Effector memory CD4-positive, alpha-beta T cell (primary cell): ENCODE results near the gene RASD2.

Experiments
- DNase-seq, 3 donors: peaks; one replicate each; pipeline ENCODE4 v3.0.0-alpha.2; 2020
- H3K27ac ChIP-seq: 2 replicates; pipeline ENCODE4 v1.7.0; 2013; ENCODE audit warnings: mild to moderate bottlenecking, low read length, moderate library complexity; ENCODE audit not compliant: insufficient read depth, poor library complexity, severe bottlenecking
- H3K27me3 ChIP-seq: replicated peaks from 2 replicates; pipeline ENCODE4 v1.7.0; 2013; ENCODE audit warnings: mild to moderate bottlenecking, low read length; ENCODE audit not compliant: insufficient read depth, control insufficient read depth, poor library complexity, severe bottlenecking
- H3K36me3 ChIP-seq: 2 replicates; pipeline ENCODE4 v1.7.0; 2013; ENCODE audit warnings: mild to moderate bottlenecking, low read length, moderate library complexity; ENCODE audit not compliant: control insufficient read depth, insufficient read depth
- H3K4me1 ChIP-seq: 2 replicates; pipeline ENCODE4 v1.7.0; 2013; ENCODE audit warnings: low read length, mild to moderate bottlenecking; ENCODE audit not compliant: control insufficient read depth, insufficient read depth, poor library complexity, severe bottlenecking
- H3K4me3 ChIP-seq: 2 replicates; pipeline ENCODE4 v1.7.0; 2013; ENCODE audit warnings: low read length, low read depth, mild to moderate bottlenecking; ENCODE audit not compliant: insufficient read depth, poor library complexity, severe bottlenecking
- H3K9me3 ChIP-seq: 2 replicates; pipeline ENCODE4 v1.7.0; 2013; ENCODE audit warnings: mild to moderate bottlenecking, low read length, moderate library complexity; ENCODE audit not compliant: control insufficient read depth

RASD2 gene

GRCh38 chr22:35517769-35518530 is 22.7 kb upstream of the RASD2 start:
- H3K4me3 ChIP-seq = no peak overlapping the region
- no peak overlapping the region for H3K27ac ChIP-seq
- H3K9me3 ChIP-seq = no peaks in the 10 kb centered on the region
- no peak for DNase-seq
- H3K27me3 ChIP-seq = peaks cover 8% of the 10 kb centered on the region
- H3K4me1 ChIP-seq = no peaks in the 10 kb centered on the region
- H3K36me3 ChIP-seq = no peaks in the 10 kb centered on the region

GRCh38 chr22:35518811-35519210 is 21.8 kb upstream of the RASD2 start:
- no peaks in the 10 kb centered on the region for H3K4me1 ChIP-seq
- peaks cover 8% of the 10 kb centered on the region for H3K27me3 ChIP-seq
- no peak overlapping the region for H3K4me3 ChIP-seq
- DNase-seq = no peak
- no peak overlapping the region for H3K27ac ChIP-seq
- no peaks in the 10 kb centered on the region for H3K36me3 ChIP-seq
- no peaks in the 10 kb centered on the region for H3K9me3 ChIP-seq

GRCh38 chr22:35519306-35520000 is 21.2 kb upstream of the RASD2 start:
- Histone ChIP-seq H3K4me1 (no peaks in the 10 kb centered on the region), H3K4me3 (no peak overlapping the region), H3K9me3 (no peaks in the 10 kb centered on the region), H3K36me3 (no peaks in the 10 kb centered on the region), H3K27ac (no peak overlapping the region), H3K27me3 (peaks cover 8% of the 10 kb centered on the region)
- DNase-seq = no peak

- no peak overlapping the region for H3K4me3 ChIP-seq
- H3K4me1 ChIP-seq = no peaks in the 10 kb centered on the region
- no peaks in the 10 kb centered on the region for H3K9me3 ChIP-seq
- H3K27me3 ChIP-seq = peaks cover 8% of the 10 kb centered on the region
- no peaks in the 10 kb centered on the region for H3K36me3 ChIP-seq
- DNase-seq = no peak
- H3K27ac ChIP-seq = no peak overlapping the region
Measured at GRCh38 chr22:35521358-35522224, 19.0 kb upstream of the RASD2 start.

- Histone ChIP-seq H3K9me3 (no peaks in the 10 kb centered on the region), H3K4me3 (no peak overlapping the region), H3K4me1 (no peaks in the 10 kb centered on the region), H3K27ac (no peak overlapping the region), H3K27me3 (peaks cover 8% of the 10 kb centered on the region), H3K36me3 (no peaks in the 10 kb centered on the region)
- DNase-seq = no peak
Measured at GRCh38 chr22:35522225-35523149, 18.1 kb upstream of the RASD2 start.

GRCh38 chr22:35523167-35523947 is 17.3 kb upstream of the RASD2 start:
- no peaks in the 10 kb centered on the region for H3K9me3 ChIP-seq
- H3K4me3 ChIP-seq = no peak overlapping the region
- peaks cover 8% of the 10 kb centered on the region for H3K27me3 ChIP-seq
- no peaks in the 10 kb centered on the region for H3K36me3 ChIP-seq
- H3K4me1 ChIP-seq = no peaks in the 10 kb centered on the region
- no peak overlapping the region for H3K27ac ChIP-seq
- DNase-seq = no peak

- no peak for DNase-seq
- H3K36me3 ChIP-seq = no peaks in the 10 kb centered on the region
- H3K4me1 ChIP-seq = no peaks in the 10 kb centered on the region
- no peak overlapping the region for H3K27ac ChIP-seq
- H3K4me3 ChIP-seq = no peak overlapping the region
- peaks cover 8% of the 10 kb centered on the region for H3K27me3 ChIP-seq
- H3K9me3 ChIP-seq = no peaks in the 10 kb centered on the region
Measured at GRCh38 chr22:35524966-35525686, 15.5 kb upstream of the RASD2 start.

- H3K27me3 ChIP-seq = peaks cover 4% of the 10 kb centered on the region
- DNase-seq = no peak
Measured at GRCh38 chr22:35525687-35526332, 14.8 kb upstream of the RASD2 start.

More at GRCh38 chr22:35525687-35526332, 14.8 kb upstream of the RASD2 start:
- H3K36me3 ChIP-seq = no peaks in the 10 kb centered on the region
- H3K27ac ChIP-seq = no peak overlapping the region
- no peaks in the 10 kb centered on the region for H3K4me1 ChIP-seq
- H3K9me3 ChIP-seq = no peaks in the 10 kb centered on the region
- no peak overlapping the region for H3K4me3 ChIP-seq
